Measurements from ENCODE around the gene OVOL3. TPM values are rescaled to one million over a fixed set of nuclear protein-coding genes. Genes with fewer than 3 reads are reported as not detected.
"Not testable (repeated sequence)": the region's sequence is repeated elsewhere in the genome, so short reads cannot be mapped to it uniquely, and the experiment has no call there.

OVOL3 gene
- total RNA-seq, 3 donors from 2014 or later (not counting 1 experiment from before 2014, with no cell fraction given): not detected

DNA sequence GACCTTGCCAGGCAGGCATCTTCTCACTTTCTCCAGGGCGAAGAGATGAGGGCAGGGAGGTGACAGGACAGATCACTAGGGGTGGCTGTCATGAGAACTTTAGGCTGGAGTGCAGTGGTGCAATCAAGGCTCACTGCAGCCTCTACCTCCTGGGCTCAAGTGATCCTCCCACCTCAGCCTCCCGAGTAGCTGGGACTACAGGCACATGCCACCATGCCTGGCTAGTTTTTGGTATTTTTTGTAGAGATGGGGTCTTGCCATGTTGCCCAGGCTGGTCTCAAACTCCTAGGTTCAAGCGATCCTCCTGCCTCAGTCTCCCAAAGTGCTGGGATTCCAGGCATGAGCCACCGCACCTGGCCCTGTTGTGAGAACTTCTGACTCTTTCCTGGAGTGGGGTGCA, 23.9 kb downstream of the OVOL3 start:
- ATAC-seq; H3K9me3 Mint-ChIP-seq; H3K27me3 Mint-ChIP-seq (ENCODE audit: low read depth in 2 of 2); H3K9me3 ChIP-seq (ENCODE audit: control insufficient read depth, insufficient read depth, low read length); intact Hi-C loops (cut with micrococcal nuclease); H3K27ac ChIP-seq (ENCODE audit: low read length); H3K27me3 ChIP-seq (ENCODE audit: control insufficient read depth, insufficient read depth, low read length); H3K4me3 Mint-ChIP-seq; DNase-seq; H3K4me3 ChIP-seq (ENCODE audit: low read length); H3K36me3 ChIP-seq (ENCODE audit: control insufficient read depth, insufficient read depth, low read length); H3K27ac Mint-ChIP-seq; H3K36me3 Mint-ChIP-seq: not testable (repeated sequence)
- peaks cover 36% of the 10 kb centered on the region for H3K4me1 ChIP-seq (ENCODE audit: control insufficient read depth, insufficient read depth, low read length)
- H3K4me1 Mint-ChIP-seq: peaks cover 15 to 31% of the 10 kb centered on the region in 2 donors
- 93% methylated on average over 4 of the region's 4 CpGs for WGBS (ENCODE audit: insufficient coverage)

DNA sequence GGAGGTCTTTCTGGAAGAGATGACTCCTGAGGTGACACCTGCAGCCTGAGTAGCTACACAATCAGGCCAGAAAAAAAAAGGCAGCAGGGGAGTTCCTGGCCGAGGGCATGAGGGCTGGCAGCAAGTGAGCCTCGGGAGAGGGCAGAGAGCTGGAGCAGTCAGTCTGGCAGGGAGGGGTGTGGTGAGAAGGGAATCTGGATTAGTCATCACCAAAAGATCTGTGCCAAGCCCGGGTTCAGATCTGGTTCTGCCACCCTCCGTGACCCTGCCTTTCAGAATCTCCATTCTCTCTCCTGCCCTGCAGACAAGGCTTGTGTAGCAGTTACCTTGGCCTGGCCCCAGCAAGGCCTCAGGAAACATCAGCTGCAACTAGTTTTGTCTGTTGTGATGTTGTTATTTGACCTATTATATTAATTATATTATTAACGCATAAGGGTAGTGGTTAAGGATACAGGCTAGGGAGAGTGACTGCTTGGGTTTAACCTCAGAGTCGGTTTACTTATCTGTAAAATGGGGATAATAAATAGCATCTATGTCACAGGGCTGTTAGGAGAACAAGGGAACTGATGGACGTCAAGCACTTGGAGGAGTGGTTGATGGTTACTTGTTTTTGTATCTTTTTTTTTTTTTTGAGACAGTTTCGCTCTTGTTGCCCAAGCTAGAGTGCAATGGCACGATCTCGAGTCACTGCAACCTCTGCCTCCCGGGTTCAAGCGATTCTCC, 26.2 kb downstream of the OVOL3 start:
- intact Hi-C loops (cut with micrococcal nuclease): no loop called here
- no peaks in the 10 kb centered on the region for H3K36me3 Mint-ChIP-seq
- no peaks in the 10 kb centered on the region for H3K27me3 Mint-ChIP-seq (ENCODE audit: low read depth in 2 of 2)
- H3K4me3 Mint-ChIP-seq: no peak overlapping the region
- H3K27ac Mint-ChIP-seq: peak overlapping the region in 1 of 2 donors; percentile 27
- peaks cover 16 to 31% of the 10 kb centered on the region in 2 donors for H3K4me1 Mint-ChIP-seq
- no peaks in the 10 kb centered on the region for H3K27me3 ChIP-seq (ENCODE audit: control insufficient read depth, insufficient read depth, low read length)
- peaks cover 32% of the 10 kb centered on the region for H3K4me1 ChIP-seq (ENCODE audit: control insufficient read depth, insufficient read depth, low read length)
- H3K9me3 Mint-ChIP-seq: no peaks in the 10 kb centered on the region
- 79% methylated on average over 11 of the region's 12 CpGs for WGBS (ENCODE audit: insufficient coverage)
- H3K9me3 ChIP-seq (ENCODE audit: control insufficient read depth, insufficient read depth, low read length): no peaks in the 10 kb centered on the region
- H3K4me3 ChIP-seq (ENCODE audit: low read length): no peak overlapping the region
- ATAC-seq (no peak), DNase-seq (no peak)
- H3K27ac ChIP-seq (ENCODE audit: low read length): no peak overlapping the region
- H3K36me3 ChIP-seq (ENCODE audit: control insufficient read depth, insufficient read depth, low read length): peaks cover 4% of the 10 kb centered on the region
- TF ChIP-seq, protein P1, sequence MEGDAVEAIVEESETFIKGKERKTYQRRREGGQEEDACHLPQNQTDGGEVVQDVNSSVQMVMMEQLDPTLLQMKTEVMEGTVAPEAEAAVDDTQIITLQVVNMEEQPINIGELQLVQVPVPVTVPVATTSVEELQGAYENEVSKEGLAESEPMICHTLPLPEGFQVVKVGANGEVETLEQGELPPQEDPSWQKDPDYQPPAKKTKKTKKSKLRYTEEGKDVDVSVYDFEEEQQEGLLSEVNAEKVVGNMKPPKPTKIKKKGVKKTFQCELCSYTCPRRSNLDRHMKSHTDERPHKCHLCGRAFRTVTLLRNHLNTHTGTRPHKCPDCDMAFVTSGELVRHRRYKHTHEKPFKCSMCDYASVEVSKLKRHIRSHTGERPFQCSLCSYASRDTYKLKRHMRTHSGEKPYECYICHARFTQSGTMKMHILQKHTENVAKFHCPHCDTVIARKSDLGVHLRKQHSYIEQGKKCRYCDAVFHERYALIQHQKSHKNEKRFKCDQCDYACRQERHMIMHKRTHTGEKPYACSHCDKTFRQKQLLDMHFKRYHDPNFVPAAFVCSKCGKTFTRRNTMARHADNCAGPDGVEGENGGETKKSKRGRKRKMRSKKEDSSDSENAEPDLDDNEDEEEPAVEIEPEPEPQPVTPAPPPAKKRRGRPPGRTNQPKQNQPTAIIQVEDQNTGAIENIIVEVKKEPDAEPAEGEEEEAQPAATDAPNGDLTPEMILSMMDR (IDR thresholded peaks at IDR 0.05): no peak

DNA sequence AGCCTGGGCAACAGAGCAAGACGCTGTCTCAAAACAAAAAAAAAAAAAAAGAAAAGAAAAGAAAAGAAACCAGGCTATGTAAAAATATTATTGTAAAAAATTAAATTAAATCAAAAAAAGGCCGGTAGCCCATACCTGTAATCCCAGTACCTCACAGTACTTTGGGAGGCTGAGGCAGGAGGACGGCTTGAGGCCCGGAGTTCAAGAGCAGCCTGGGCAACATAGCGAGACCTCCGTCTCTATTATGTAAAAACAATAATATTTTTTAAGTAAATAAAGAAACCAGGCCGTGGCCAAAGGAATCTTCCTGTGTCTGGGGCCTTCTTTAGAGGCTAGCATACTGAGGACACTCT, 28.2 kb downstream of the OVOL3 start:
- no peaks in the 10 kb centered on the region for H3K9me3 Mint-ChIP-seq
- peaks cover 17 to 29% of the 10 kb centered on the region in 2 donors for H3K4me1 Mint-ChIP-seq
- peaks cover 19% of the 10 kb centered on the region for H3K4me1 ChIP-seq (ENCODE audit: control insufficient read depth, insufficient read depth, low read length)
- WGBS (ENCODE audit: insufficient coverage): 0% methylated on average over 1 of the region's 7 CpGs
- no peaks in the 10 kb centered on the region for H3K36me3 Mint-ChIP-seq
- peaks cover 15% of the 10 kb centered on the region for H3K36me3 ChIP-seq (ENCODE audit: control insufficient read depth, insufficient read depth, low read length)
- peak overlapping the region; percentile 94 for H3K4me3 ChIP-seq (ENCODE audit: low read length)
- ATAC-seq (no peak), DNase-seq (no peak)
- peak overlapping the region; percentile 88 to 90 for H3K27ac Mint-ChIP-seq
- H3K4me3 Mint-ChIP-seq: peak overlapping the region; percentile 96
- peak overlapping the region; percentile 76 for H3K27ac ChIP-seq (ENCODE audit: low read length)
- H3K27me3 ChIP-seq (ENCODE audit: control insufficient read depth, insufficient read depth, low read length): no peaks in the 10 kb centered on the region
- H3K9me3 ChIP-seq (ENCODE audit: control insufficient read depth, insufficient read depth, low read length): no peaks in the 10 kb centered on the region
- no peaks in the 10 kb centered on the region for H3K27me3 Mint-ChIP-seq (ENCODE audit: low read depth in 2 of 2)
- intact Hi-C loops (cut with micrococcal nuclease): no loop called here
- TF ChIP-seq, protein P1 (IDR thresholded peaks at IDR 0.05): no peak

DNA sequence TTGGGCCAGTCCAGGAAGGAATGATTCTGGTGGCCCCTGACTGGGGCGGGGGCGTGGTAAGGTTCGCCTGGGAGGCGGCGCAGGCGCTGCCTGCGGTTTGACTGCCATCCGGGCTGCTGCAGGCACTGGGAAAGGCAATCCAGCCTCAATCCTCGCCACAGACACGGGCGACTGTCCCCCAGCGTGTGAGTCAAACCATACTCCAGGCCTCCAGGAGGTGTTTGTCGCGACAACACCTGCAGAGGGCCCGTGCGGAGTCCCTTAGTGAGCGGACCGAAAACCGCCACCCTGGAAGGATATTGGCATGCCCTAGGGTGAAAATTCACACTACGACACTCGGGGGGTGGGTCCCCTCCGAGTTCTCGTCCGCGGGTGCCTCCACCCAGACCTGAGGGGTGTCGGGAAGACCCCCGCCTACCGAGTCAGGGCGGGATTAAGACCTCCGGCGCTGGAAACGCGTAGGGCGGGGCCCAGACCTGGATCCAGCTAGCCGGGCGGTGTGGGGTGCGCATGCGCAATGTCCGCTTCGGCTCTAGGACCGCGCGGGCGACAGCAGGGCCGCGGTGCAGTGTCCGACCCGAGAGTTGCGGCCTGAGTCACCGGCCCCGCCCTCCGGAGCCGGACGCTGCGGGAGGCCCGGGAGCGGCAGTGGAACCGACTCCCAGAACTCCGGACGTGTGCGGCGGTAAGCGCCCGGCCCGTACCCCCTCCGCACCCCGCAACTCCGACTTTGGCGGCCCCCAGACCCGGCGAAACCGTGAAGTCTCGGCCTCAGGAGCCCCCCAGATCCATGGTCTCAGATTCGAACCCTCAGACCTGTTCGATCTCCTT, 28.7 kb downstream of the OVOL3 start, which contains the start of gene CAPNS1:
Gene CAPNS1 (plus strand): TSS at position 594 of the 831 bp plus-strand sequence. CDS start 946 bp downstream, outside the sequence.
- H3K4me3 Mint-ChIP-seq: peak within 1 kb of the TSS; percentile 96
- H3K4me3 ChIP-seq (ENCODE audit: low read length): peak within 1 kb of the TSS; percentile 94
- peak; percentile 68 to 88 (median 78) for ATAC-seq

More for the DNA sequence above, 28.7 kb downstream of the OVOL3 start, which contains the start of gene CAPNS1:
- H3K27ac ChIP-seq (ENCODE audit: low read length): peak within 1 kb of the TSS; percentile 76
- intact Hi-C loops (cut with micrococcal nuclease): loop anchor here (1.0 to 2.0 kb wide), 2 partner anchors 12 to 75 kb away; partner anchors contain the start of genes ZNF146 and ZNF565
- under 1% methylated on average over 75 of the region's 75 CpGs for WGBS (ENCODE audit: insufficient coverage)
- H3K9me3 ChIP-seq (ENCODE audit: control insufficient read depth, insufficient read depth, low read length): no peaks in the 10 kb centered on the region
- Mint-ChIP-seq H3K9me3 (no peaks in the 10 kb centered on the region), H3K4me1 (peaks cover 17 to 29% of the 10 kb centered on the region in 2 donors), H3K27ac (peak within 1 kb of the TSS; percentile 88 to 90), H3K36me3 (no peaks in the 10 kb centered on the region), H3K27me3 (ENCODE audit: low read depth in 2 of 2) (no peaks in the 10 kb centered on the region)
- TF ChIP-seq, protein P1 (IDR thresholded peaks at IDR 0.05): no peak
- H3K27me3 ChIP-seq (ENCODE audit: control insufficient read depth, insufficient read depth, low read length): no peaks in the 10 kb centered on the region
- peaks cover 20% of the 10 kb centered on the region for H3K36me3 ChIP-seq (ENCODE audit: control insufficient read depth, insufficient read depth, low read length)
- DNase-seq: peak; percentile 91 to 96
- peaks cover 19% of the 10 kb centered on the region for H3K4me1 ChIP-seq (ENCODE audit: control insufficient read depth, insufficient read depth, low read length)
